Endothelial cell of umbilical vein (primary cell): ENCODE data around the gene TLCD3B.

Experiments used
- CTCF ChIP-seq, 2 donors: IDR thresholded peaks; 1 replicate in 1 of 2; 2 replicates in 1 of 2; pipeline ENCODE4 v1.5.1; 2011; ENCODE audit warnings: low read length in 2 of 2, mild to moderate bottlenecking in 2 of 2, moderate library complexity in 2 of 2, control low read depth in 1 of 2, inconsistent platforms in 1 of 2, low read depth in 1 of 2; ENCODE audit not compliant: insufficient read depth in 1 of 2; ENCODE audit errors: extremely low read depth in 1 of 2
- POLR2A ChIP-seq: IDR thresholded peaks from 2 replicates; pipeline ENCODE4 v1.6.1; 2012; ENCODE audit warnings: low read depth, mild to moderate bottlenecking, control low read depth, low read length

DNA sequence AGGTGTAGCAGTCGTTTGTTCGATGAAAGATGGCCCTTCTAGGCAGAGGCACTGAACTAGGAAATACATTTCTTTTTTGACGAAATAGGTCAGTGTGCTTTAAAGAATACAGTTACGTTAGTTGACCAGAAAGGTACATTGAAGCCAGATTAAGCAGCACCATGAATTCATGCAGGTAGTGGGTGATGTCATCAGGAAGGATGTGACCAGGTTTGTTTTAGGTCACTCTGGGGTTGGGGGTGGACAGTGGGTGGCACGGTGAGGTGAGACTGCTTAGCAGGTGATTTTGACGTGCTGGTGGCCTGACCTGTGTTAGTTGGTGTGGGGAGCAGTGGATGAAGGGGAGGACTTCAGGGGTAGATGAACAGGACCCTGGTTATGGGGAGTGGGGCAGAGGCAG lies 31.5 kb downstream of the TLCD3B start:
- TF ChIP-seq CTCF (IDR thresholded peaks at IDR 0.05; ENCODE audit: extremely low read depth in 1 of 2, insufficient read depth in 1 of 2, low read depth in 1 of 2, low read length in 2 of 2): no peak
- TF ChIP-seq POLR2A: no peak
